Measurements from ENCODE around the gene RBM47.

DNA sequence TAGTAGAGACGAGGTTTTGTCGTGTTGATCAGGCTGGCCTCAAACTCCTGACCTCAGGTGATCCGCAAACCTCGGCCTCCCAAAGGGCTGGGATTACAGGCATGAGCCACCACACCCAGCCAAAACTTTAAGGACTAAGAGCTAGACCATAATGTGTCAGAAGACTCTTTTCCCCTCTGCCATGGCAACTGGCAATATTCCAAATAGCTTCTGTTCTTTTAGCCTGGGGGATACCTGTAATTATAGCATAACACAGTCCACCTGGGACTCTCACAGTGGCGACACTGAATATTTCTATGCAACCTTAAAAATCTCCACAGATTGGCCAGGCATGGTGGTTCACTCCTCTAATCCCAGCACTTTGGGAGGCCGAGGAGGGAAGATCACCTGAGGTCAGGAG is 45.5 kb upstream of the RBM47 start:
- TF ChIP-seq, protein P1, sequence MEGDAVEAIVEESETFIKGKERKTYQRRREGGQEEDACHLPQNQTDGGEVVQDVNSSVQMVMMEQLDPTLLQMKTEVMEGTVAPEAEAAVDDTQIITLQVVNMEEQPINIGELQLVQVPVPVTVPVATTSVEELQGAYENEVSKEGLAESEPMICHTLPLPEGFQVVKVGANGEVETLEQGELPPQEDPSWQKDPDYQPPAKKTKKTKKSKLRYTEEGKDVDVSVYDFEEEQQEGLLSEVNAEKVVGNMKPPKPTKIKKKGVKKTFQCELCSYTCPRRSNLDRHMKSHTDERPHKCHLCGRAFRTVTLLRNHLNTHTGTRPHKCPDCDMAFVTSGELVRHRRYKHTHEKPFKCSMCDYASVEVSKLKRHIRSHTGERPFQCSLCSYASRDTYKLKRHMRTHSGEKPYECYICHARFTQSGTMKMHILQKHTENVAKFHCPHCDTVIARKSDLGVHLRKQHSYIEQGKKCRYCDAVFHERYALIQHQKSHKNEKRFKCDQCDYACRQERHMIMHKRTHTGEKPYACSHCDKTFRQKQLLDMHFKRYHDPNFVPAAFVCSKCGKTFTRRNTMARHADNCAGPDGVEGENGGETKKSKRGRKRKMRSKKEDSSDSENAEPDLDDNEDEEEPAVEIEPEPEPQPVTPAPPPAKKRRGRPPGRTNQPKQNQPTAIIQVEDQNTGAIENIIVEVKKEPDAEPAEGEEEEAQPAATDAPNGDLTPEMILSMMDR (IDR thresholded peaks at IDR 0.05), result no peak
- no peak for TF ChIP-seq EZH2 (IDR thresholded peaks at IDR 0.05; ENCODE audit: borderline replicate concordance, insufficient read depth, low read depth, low read length, poor library complexity, severe bottlenecking)

Measured in B cell (primary cell).